OCI-LY3 (cell line): ENCODE results near the gene TMEM72.

Experiments
- H2AFZ ChIP-seq: fragments of 200-600, 300-600 bp; shearing (Covaris generic); 2 replicates; pipeline ENCODE4 v1.6.0; 2014; ENCODE audit warnings: antibody characterized with exemption, low read depth, low read length
- H3K27ac ChIP-seq: fragments of 200-600, 300-600 bp; sonication (generic); 2 replicates; pipeline ENCODE4 v1.5.1; 2014; ENCODE audit warnings: mild to moderate bottlenecking, low read length, moderate library complexity, mixed read lengths
- H3K27me3 ChIP-seq: fragments of 200-600, 300-600 bp; sonication (generic); 2 replicates; pipeline ENCODE4 v1.6.1; 2014; ENCODE audit warnings: low read depth, low read length, mixed read lengths
- H3K36me3 ChIP-seq: fragments of 200-600, 300-600 bp; sonication (generic); replicated peaks from 2 replicates; pipeline ENCODE3; 2014; ENCODE audit warnings: low read depth, low read length, mixed read lengths
- H3K4me1 ChIP-seq: fragments of 300-600, 200-600 bp; sonication (generic); 2 replicates; pipeline ENCODE4 v1.6.1; 2014; ENCODE audit warnings: low read length, mixed read lengths
- H3K4me2 ChIP-seq: fragments of 200-600, 300-600 bp; sonication (generic); 2 replicates; pipeline ENCODE4 v1.6.1; 2014; ENCODE audit warnings: low read length, mixed read lengths
- H3K4me3 ChIP-seq: fragments of 300-600, 200-600 bp; sonication (generic); 2 replicates; pipeline ENCODE4 v1.5.1; 2014; ENCODE audit warnings: antibody characterized with exemption, mild to moderate bottlenecking, low read length, moderate library complexity
- H3K79me2 ChIP-seq: fragments of 300-600, 200-600 bp; shearing (Covaris generic); 2 replicates; pipeline ENCODE4 v1.6.1; 2014; ENCODE audit warnings: mild to moderate bottlenecking, low read length, mixed read lengths
- H3K9ac ChIP-seq: fragments of 300-600, 200-600 bp; shearing (Covaris generic); 2 replicates; pipeline ENCODE4 v1.6.0; 2014; ENCODE audit warnings: mild to moderate bottlenecking, low read length, moderate library complexity
- H3K9me3 ChIP-seq: fragments of 200-600, 300-600 bp; shearing (Covaris generic); 2 replicates; pipeline ENCODE4 v1.6.1; 2014; ENCODE audit warnings: low read length, mixed read lengths; ENCODE audit not compliant: insufficient read depth
- H4K20me1 ChIP-seq: fragments of 200-600, 300-600 bp; sonication (generic); 2 replicates; pipeline ENCODE4 v1.6.1; 2016; ENCODE audit warnings: low read length, mixed read lengths; ENCODE audit not compliant: insufficient read depth
- CTCF ChIP-seq: fragments of 200-600, 300-600 bp; sonication (generic); IDR thresholded peaks from 2 replicates; pipeline ENCODE4 v1.5.1; 2014; ENCODE audit warnings: antibody characterized with exemption, low read length, low read depth
- EZH2phosphoT487 ChIP-seq: fragments of 200-600 bp; shearing (Covaris generic); IDR thresholded peaks from 2 replicates; pipeline ENCODE4 v1.6.1; 2018; ENCODE audit warnings: antibody characterized with exemption, mixed run types, low read depth

Gene TMEM72

GRCh38 chr10:44946205-44946604, 35.1 kb downstream of the TMEM72 start:
- no peaks in the 10 kb centered on the region for H3K79me2 ChIP-seq
- no peak overlapping the region for H3K9ac ChIP-seq
- H3K4me2 ChIP-seq = peak overlapping the region; percentile 64
- peak overlapping the region; percentile 37 for H3K27ac ChIP-seq
- no peaks in the 10 kb centered on the region for H3K36me3 ChIP-seq
- H3K4me3 ChIP-seq = 0 out of 2 replicates have a peak overlapping the region, but pooled peaks have one; percentile 36
- no peak overlapping the region for H2AFZ ChIP-seq
- no peak for TF ChIP-seq CTCF
- TF ChIP-seq EZH2phosphoT487 = no peak
- no peaks in the 10 kb centered on the region for H3K27me3 ChIP-seq
- H3K9me3 ChIP-seq = 0 out of 2 replicates have a peak, but pooled peaks cover 6% of the 10 kb centered on the region
- peaks cover 50% of the 10 kb centered on the region for H3K4me1 ChIP-seq
- H4K20me1 ChIP-seq = no peaks in the 10 kb centered on the region

GRCh38 chr10:44947371-44948152, 36.4 kb downstream of the TMEM72 start:
- Histone ChIP-seq H3K79me2 (no peaks in the 10 kb centered on the region), H4K20me1 (no peaks in the 10 kb centered on the region), H3K9ac (no peak overlapping the region), H3K36me3 (no peaks in the 10 kb centered on the region), H3K27me3 (no peaks in the 10 kb centered on the region), H3K4me2 (peak overlapping the region; percentile 39), H3K4me1 (peaks cover 50% of the 10 kb centered on the region), H3K9me3 (0 out of 2 replicates have a peak, but pooled peaks cover 6% of the 10 kb centered on the region), H2AFZ (no peak overlapping the region), H3K4me3 (peak overlapping the region; percentile 50), H3K27ac (peak overlapping the region; percentile 11)
- TF ChIP-seq EZH2phosphoT487 (no peak), CTCF (no peak)

GRCh38 chr10:44948642-44949041, 37.5 kb downstream of the TMEM72 start:
- no peaks in the 10 kb centered on the region for H4K20me1 ChIP-seq
- H3K36me3 ChIP-seq = no peaks in the 10 kb centered on the region
- no peak overlapping the region for H3K9ac ChIP-seq
- H3K27ac ChIP-seq = peak overlapping the region; percentile 39
- H3K27me3 ChIP-seq = no peaks in the 10 kb centered on the region
- TF ChIP-seq CTCF = no peak
- TF ChIP-seq EZH2phosphoT487 = no peak
- peaks cover 50% of the 10 kb centered on the region for H3K4me1 ChIP-seq
- H3K9me3 ChIP-seq = 0 out of 2 replicates have a peak, but pooled peaks cover 6% of the 10 kb centered on the region
- peak overlapping the region; percentile 39 for H3K4me2 ChIP-seq
- H2AFZ ChIP-seq = no peak overlapping the region
- H3K4me3 ChIP-seq = no peak overlapping the region
- no peaks in the 10 kb centered on the region for H3K79me2 ChIP-seq

GRCh38 chr10:44949127-44949802, 38.1 kb downstream of the TMEM72 start:
- no peak for TF ChIP-seq CTCF
- TF ChIP-seq EZH2phosphoT487 = no peak
- Histone ChIP-seq H3K4me1 (peaks cover 50% of the 10 kb centered on the region), H3K9me3 (0 out of 2 replicates have a peak, but pooled peaks cover 3% of the 10 kb centered on the region), H3K27me3 (no peaks in the 10 kb centered on the region), H3K79me2 (no peaks in the 10 kb centered on the region), H3K9ac (no peak overlapping the region), H2AFZ (no peak overlapping the region), H3K4me3 (no peak overlapping the region), H3K4me2 (0 out of 2 replicates have a peak overlapping the region, but pooled peaks have one; percentile 39), H3K27ac (no peak overlapping the region), H3K36me3 (no peaks in the 10 kb centered on the region), H4K20me1 (no peaks in the 10 kb centered on the region)
